T-helper 2 cell treated with Interferon-gamma antibody and Interleukin-4, amounts not matched to agents 100 ng/mL and 5 ng/mL, for 36 hours (primary cell): ENCODE measurements around the gene SLC2A11. TPM values are rescaled to one million over a fixed set of nuclear protein-coding genes. Genes with fewer than 3 reads are reported as not detected.

Source experiments
- total RNA-seq: library from RNA; stranded (reverse); gene quantifications from 2 replicates; pipeline ENCODE4 v1.2.3, GENCODE V29; 2022

SLC2A11 gene
- total RNA-seq, 1 donor from 2014 or later, result 7.3 TPM

Other genes with a start within 250 kb of the SLC2A11 start
- 1.2 and 1.4 TPM in 2 replicates for gene DRICH1, start 225.6 kb upstream of the SLC2A11 start, total RNA-seq
- gene RGL4, start 166.9 kb upstream of the SLC2A11 start, total RNA-seq, result 31.4 and 34.7 TPM in 2 replicates
- 2.5 and 3.0 TPM in 2 replicates for gene ZNF70, start 106.8 kb upstream of the SLC2A11 start, total RNA-seq
- gene VPREB3, start 103.5 kb upstream of the SLC2A11 start, total RNA-seq, result not detected in 2 replicates
- gene C22orf15, start 94.9 kb upstream of the SLC2A11 start, total RNA-seq, result 0.32 and 0.57 TPM in 2 replicates
- gene CHCHD10, start 89.9 kb upstream of the SLC2A11 start, total RNA-seq, result 52.5 and 59.5 TPM in 2 replicates
- 0.45 and 0.73 TPM in 2 replicates for gene MMP11, start 85.0 kb upstream of the SLC2A11 start, total RNA-seq
- 82.7 and 89.2 TPM in 2 replicates for gene SMARCB1, start 70.9 kb upstream of the SLC2A11 start, total RNA-seq
- 12.5 and 15.0 TPM in 2 replicates for gene DERL3, start 18.9 kb upstream of the SLC2A11 start, total RNA-seq
- 1,011 TPM in 2 replicates for gene MIF, start 36.5 kb downstream of the SLC2A11 start, total RNA-seq
- not detected in 2 replicates for gene GSTT2B, start 103.3 kb downstream of the SLC2A11 start, total RNA-seq
- gene DDTL, start 109.0 kb downstream of the SLC2A11 start, total RNA-seq, result 4.7 and 5.8 TPM in 2 replicates
- gene DDT, start 116.6 kb downstream of the SLC2A11 start, total RNA-seq, result 114 and 117 TPM in 2 replicates
- gene GSTT2, start 122.3 kb downstream of the SLC2A11 start, total RNA-seq, result 0.18 and 0.41 TPM in 2 replicates
- gene GSTT4, start 147.6 kb downstream of the SLC2A11 start, total RNA-seq, result not detected in 2 replicates
- gene CABIN1, start 153.4 kb downstream of the SLC2A11 start, total RNA-seq, result 116 and 121 TPM in 2 replicates